NB4 (cell line): ENCODE data around the gene SPATA17.

Experiments
- DNase-seq: peaks from one replicate; pipeline ENCODE4 v3.0.0; 2010; ENCODE audit warnings: low read depth
- H3K4me3 ChIP-seq: one replicate; pipeline ENCODE4 v1.5.1; 2011; ENCODE audit warnings: mild to moderate bottlenecking, low read depth, low read length, moderate library complexity
- CTCF ChIP-seq: IDR thresholded peaks from one replicate; pipeline ENCODE4 v1.5.1; 2012; ENCODE audit warnings: low read depth, low read length
- MAX ChIP-seq: IDR thresholded peaks from 2 replicates; pipeline ENCODE4 v1.6.1; 2011; ENCODE audit warnings: low read depth, low read length
- MYC ChIP-seq: IDR thresholded peaks from 2 replicates; pipeline ENCODE4 v1.6.1; 2011; ENCODE audit warnings: low read depth, low read length
- POLR2A ChIP-seq: IDR thresholded peaks from 2 replicates; pipeline ENCODE4 v1.6.1; 2011; ENCODE audit warnings: mild to moderate bottlenecking; ENCODE audit not compliant: insufficient read length; ENCODE audit errors: extremely low read depth

The SPATA17 gene

DNA sequence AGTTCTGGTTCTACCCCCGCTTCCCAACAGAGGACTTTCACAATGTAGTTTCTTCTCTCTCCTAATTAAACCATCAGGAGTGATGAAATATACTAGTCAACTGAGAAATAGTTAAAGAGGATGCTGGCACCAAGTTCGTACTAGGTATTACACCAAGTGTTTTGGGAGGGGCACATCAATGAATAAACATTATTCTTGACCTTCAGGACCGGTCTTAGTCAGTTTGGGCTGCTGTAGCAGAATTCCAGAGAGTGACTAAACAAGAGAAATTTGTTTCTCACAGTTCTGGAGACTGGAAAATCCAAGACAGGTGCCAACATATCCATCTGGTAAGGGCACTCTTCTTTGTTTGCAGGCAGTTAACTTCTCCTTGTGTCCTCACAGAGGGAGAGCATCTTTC lies 103.8 kb downstream of the SPATA17 start:
- TF ChIP-seq CTCF (no peak), MYC (no peak), POLR2A (no peak), MAX (no peak)
- no peak overlapping the region for H3K4me3 ChIP-seq
- DNase-seq: no peak

- H3K4me3 ChIP-seq: no peak overlapping the region
- DNase-seq: peak; percentile 29
Observed at GRCh38 chr1:217747156-217747769, 116.1 kb downstream of the SPATA17 start.

GRCh38 chr1:217769768-217770167 lies 138.6 kb downstream of the SPATA17 start:
- H3K4me3 ChIP-seq: no peak overlapping the region
- DNase-seq: no peak
- TF ChIP-seq MAX (no peak), CTCF (no peak), POLR2A (no peak), MYC (no peak)

More at GRCh38 chr1:217747156-217747769, 116.1 kb downstream of the SPATA17 start:
- no peak for TF ChIP-seq MAX
- no peak for TF ChIP-seq POLR2A
- TF ChIP-seq CTCF: peak; percentile 28
- TF ChIP-seq MYC: no peak

GRCh38 chr1:217770918-217771317 lies 139.8 kb downstream of the SPATA17 start:
- no peak for DNase-seq
- TF ChIP-seq MAX: no peak
- no peak for TF ChIP-seq POLR2A
- TF ChIP-seq MYC: no peak
- no peak overlapping the region for H3K4me3 ChIP-seq

DNA sequence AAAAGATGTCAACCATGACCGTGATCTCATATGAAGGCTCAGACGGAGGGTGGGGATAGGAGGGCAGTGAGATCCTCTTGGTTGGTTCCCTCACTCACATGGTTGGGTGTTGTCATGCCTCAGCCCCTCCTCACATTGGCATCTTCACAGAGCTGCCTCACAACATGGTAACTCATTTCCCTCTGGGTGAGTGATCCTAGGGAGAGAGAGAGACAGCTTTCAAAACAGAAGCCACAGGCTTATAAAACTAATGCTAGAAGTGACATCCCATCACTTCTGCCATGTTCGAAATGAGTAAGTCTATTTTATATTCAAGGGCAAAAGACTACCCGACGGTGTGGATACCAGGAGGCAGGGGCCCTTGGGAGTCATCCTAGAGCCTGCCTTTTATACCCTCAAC lies 145.5 kb downstream of the SPATA17 start:
- DNase-seq: no peak
- no peak overlapping the region for H3K4me3 ChIP-seq
- TF ChIP-seq MAX: no peak
- TF ChIP-seq POLR2A: no peak
- TF ChIP-seq MYC: no peak

DNA sequence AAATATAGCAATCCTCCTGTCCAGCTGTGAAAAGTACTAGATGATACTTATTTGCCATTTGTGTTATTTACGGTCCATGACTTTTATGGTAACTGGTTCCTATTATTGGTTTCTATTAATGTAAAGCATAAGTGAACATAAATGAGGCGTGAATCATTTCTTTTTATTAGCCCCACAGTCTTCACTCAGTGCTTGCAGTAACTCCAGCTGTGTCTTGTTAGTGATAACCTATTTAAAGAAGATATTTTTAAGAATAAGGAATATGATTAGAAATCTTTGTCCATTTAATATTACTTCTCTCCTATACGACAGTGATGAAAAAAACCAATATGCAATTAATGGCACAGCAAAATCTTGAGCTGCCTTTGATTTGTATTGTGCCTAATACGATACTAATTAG lies 149.9 kb downstream of the SPATA17 start:
- TF ChIP-seq MAX (no peak), MYC (no peak), POLR2A (no peak), CTCF (no peak)
- DNase-seq: no peak
- no peak overlapping the region for H3K4me3 ChIP-seq
